ENCODE results near the gene POTEM. TPM values are rescaled to one million over a fixed set of nuclear protein-coding genes. Genes with fewer than 3 reads are reported as not detected.
"Not testable (repeated sequence)": the region's sequence is repeated elsewhere in the genome, so short reads cannot be mapped to it uniquely, and the experiment has no call there.

Gene POTEM
- total RNA-seq, 1 experiment from 2014 or later, result not detected

GRCh38 chr14:18955816-18956215 is 11.4 kb upstream of the POTEM start:
- H3K27ac ChIP-seq (ENCODE audit: low read depth, low read length, poor library complexity, severe bottlenecking); DNase-seq (ENCODE audit: low spot score); H3K9me3 ChIP-seq (ENCODE audit: low read depth, low read length, poor library complexity, severe bottlenecking); POLR2A ChIA-PET (ENCODE audit: low non-redundant PET); H3K36me3 ChIP-seq (ENCODE audit: insufficient read depth, low read length, poor library complexity, severe bottlenecking); H3K27me3 ChIP-seq (replicated peaks; ENCODE audit: insufficient read depth, low read depth, low read length, poor library complexity); H3K4me3 ChIP-seq (ENCODE audit: low read depth, low read length, poor library complexity, severe bottlenecking); CTCF ChIA-PET; BruUV-seq (replicated peaks); H3K4me1 ChIP-seq (ENCODE audit: insufficient read depth, low read length, poor library complexity, severe bottlenecking); intact Hi-C loops (cut with micrococcal nuclease; ENCODE audit: unreplicated experiment): not testable (repeated sequence)

GRCh38 chr14:18961576-18961975 is 5.7 kb upstream of the POTEM start:
- POLR2A ChIA-PET (ENCODE audit: low non-redundant PET); intact Hi-C loops (cut with micrococcal nuclease; ENCODE audit: unreplicated experiment); H3K36me3 ChIP-seq (ENCODE audit: insufficient read depth, low read length, poor library complexity, severe bottlenecking): not testable (repeated sequence)

GRCh38 chr14:18962143-18962542 is 5.1 kb upstream of the POTEM start:
- CTCF ChIA-PET; H3K4me1 ChIP-seq (ENCODE audit: insufficient read depth, low read length, poor library complexity, severe bottlenecking); H3K9me3 ChIP-seq (ENCODE audit: low read depth, low read length, poor library complexity, severe bottlenecking); POLR2A ChIA-PET (ENCODE audit: low non-redundant PET); H3K27ac ChIP-seq (ENCODE audit: low read depth, low read length, poor library complexity, severe bottlenecking); H3K27me3 ChIP-seq (replicated peaks; ENCODE audit: insufficient read depth, low read depth, low read length, poor library complexity); H3K36me3 ChIP-seq (ENCODE audit: insufficient read depth, low read length, poor library complexity, severe bottlenecking); intact Hi-C loops (cut with micrococcal nuclease; ENCODE audit: unreplicated experiment); BruUV-seq (replicated peaks); H3K4me3 ChIP-seq (ENCODE audit: low read depth, low read length, poor library complexity, severe bottlenecking); DNase-seq (ENCODE audit: low spot score): not testable (repeated sequence)

More at GRCh38 chr14:18961576-18961975, 5.7 kb upstream of the POTEM start:
- H3K4me3 ChIP-seq (ENCODE audit: low read depth, low read length, poor library complexity, severe bottlenecking); DNase-seq (ENCODE audit: low spot score); H3K4me1 ChIP-seq (ENCODE audit: insufficient read depth, low read length, poor library complexity, severe bottlenecking); BruUV-seq (replicated peaks); CTCF ChIA-PET; H3K27ac ChIP-seq (ENCODE audit: low read depth, low read length, poor library complexity, severe bottlenecking); H3K27me3 ChIP-seq (replicated peaks; ENCODE audit: insufficient read depth, low read depth, low read length, poor library complexity); H3K9me3 ChIP-seq (ENCODE audit: low read depth, low read length, poor library complexity, severe bottlenecking): not testable (repeated sequence)

GRCh38 chr14:18963276-18963675 is 4.0 kb upstream of the POTEM start:
- POLR2A ChIA-PET (ENCODE audit: low non-redundant PET); intact Hi-C loops (cut with micrococcal nuclease; ENCODE audit: unreplicated experiment); CTCF ChIA-PET; H3K36me3 ChIP-seq (ENCODE audit: insufficient read depth, low read length, poor library complexity, severe bottlenecking); H3K27me3 ChIP-seq (replicated peaks; ENCODE audit: insufficient read depth, low read depth, low read length, poor library complexity); BruUV-seq (replicated peaks); H3K9me3 ChIP-seq (ENCODE audit: low read depth, low read length, poor library complexity, severe bottlenecking); DNase-seq (ENCODE audit: low spot score); H3K27ac ChIP-seq (ENCODE audit: low read depth, low read length, poor library complexity, severe bottlenecking); H3K4me1 ChIP-seq (ENCODE audit: insufficient read depth, low read length, poor library complexity, severe bottlenecking); H3K4me3 ChIP-seq (ENCODE audit: low read depth, low read length, poor library complexity, severe bottlenecking): not testable (repeated sequence)

- intact Hi-C loops (cut with micrococcal nuclease; ENCODE audit: unreplicated experiment); BruUV-seq (replicated peaks); POLR2A ChIA-PET (ENCODE audit: low non-redundant PET); DNase-seq (ENCODE audit: low spot score); H3K36me3 ChIP-seq (ENCODE audit: insufficient read depth, low read length, poor library complexity, severe bottlenecking); H3K27me3 ChIP-seq (replicated peaks; ENCODE audit: insufficient read depth, low read depth, low read length, poor library complexity); H3K4me1 ChIP-seq (ENCODE audit: insufficient read depth, low read length, poor library complexity, severe bottlenecking); H3K4me3 ChIP-seq (ENCODE audit: low read depth, low read length, poor library complexity, severe bottlenecking); H3K27ac ChIP-seq (ENCODE audit: low read depth, low read length, poor library complexity, severe bottlenecking); CTCF ChIA-PET; H3K9me3 ChIP-seq (ENCODE audit: low read depth, low read length, poor library complexity, severe bottlenecking): not testable (repeated sequence)
Measured at GRCh38 chr14:18964878-18965277, 2.4 kb upstream of the POTEM start.

- H3K36me3 ChIP-seq (ENCODE audit: insufficient read depth, low read length, poor library complexity, severe bottlenecking); POLR2A ChIA-PET (ENCODE audit: low non-redundant PET); CTCF ChIA-PET; DNase-seq (ENCODE audit: low spot score); BruUV-seq (replicated peaks); H3K27me3 ChIP-seq (replicated peaks; ENCODE audit: insufficient read depth, low read depth, low read length, poor library complexity); intact Hi-C loops (cut with micrococcal nuclease; ENCODE audit: unreplicated experiment); H3K9me3 ChIP-seq (ENCODE audit: low read depth, low read length, poor library complexity, severe bottlenecking); H3K4me3 ChIP-seq (ENCODE audit: low read depth, low read length, poor library complexity, severe bottlenecking); H3K27ac ChIP-seq (ENCODE audit: low read depth, low read length, poor library complexity, severe bottlenecking); H3K4me1 ChIP-seq (ENCODE audit: insufficient read depth, low read length, poor library complexity, severe bottlenecking): not testable (repeated sequence)
Measured at GRCh38 chr14:19002566-19002965, 35.3 kb downstream of the POTEM start.

- H3K4me3 ChIP-seq (ENCODE audit: low read depth, low read length, poor library complexity, severe bottlenecking); BruUV-seq (replicated peaks); H3K36me3 ChIP-seq (ENCODE audit: insufficient read depth, low read length, poor library complexity, severe bottlenecking); CTCF ChIA-PET; H3K27ac ChIP-seq (ENCODE audit: low read depth, low read length, poor library complexity, severe bottlenecking); H3K9me3 ChIP-seq (ENCODE audit: low read depth, low read length, poor library complexity, severe bottlenecking); intact Hi-C loops (cut with micrococcal nuclease; ENCODE audit: unreplicated experiment); H3K27me3 ChIP-seq (replicated peaks; ENCODE audit: insufficient read depth, low read depth, low read length, poor library complexity); H3K4me1 ChIP-seq (ENCODE audit: insufficient read depth, low read length, poor library complexity, severe bottlenecking); POLR2A ChIA-PET (ENCODE audit: low non-redundant PET); DNase-seq (ENCODE audit: low spot score): not testable (repeated sequence)
Measured at GRCh38 chr14:19006490-19006889, 39.3 kb downstream of the POTEM start.

GRCh38 chr14:19007678-19008077 is 40.4 kb downstream of the POTEM start:
- H3K4me1 ChIP-seq (ENCODE audit: insufficient read depth, low read length, poor library complexity, severe bottlenecking); H3K4me3 ChIP-seq (ENCODE audit: low read depth, low read length, poor library complexity, severe bottlenecking); intact Hi-C loops (cut with micrococcal nuclease; ENCODE audit: unreplicated experiment); H3K9me3 ChIP-seq (ENCODE audit: low read depth, low read length, poor library complexity, severe bottlenecking); POLR2A ChIA-PET (ENCODE audit: low non-redundant PET); CTCF ChIA-PET; DNase-seq (ENCODE audit: low spot score); H3K27me3 ChIP-seq (replicated peaks; ENCODE audit: insufficient read depth, low read depth, low read length, poor library complexity); H3K36me3 ChIP-seq (ENCODE audit: insufficient read depth, low read length, poor library complexity, severe bottlenecking); BruUV-seq (replicated peaks); H3K27ac ChIP-seq (ENCODE audit: low read depth, low read length, poor library complexity, severe bottlenecking): not testable (repeated sequence)
